Neural cell (in vitro differentiated cells): ENCODE measurements around the gene PLXNB1. TPM values are rescaled to one million over a fixed set of nuclear protein-coding genes. Genes with fewer than 3 reads are reported as not detected.

Experiments
- H2AFZ ChIP-seq: fragments of 200-600, 300-800 bp; sonication (generic), shearing (Covaris generic); 2 replicates; pipeline ENCODE4 v1.6.0; 2014; ENCODE audit warnings: low read depth, mild to moderate bottlenecking, antibody characterized with exemption, low read length, moderate library complexity
- H3F3A ChIP-seq: fragments of 200-600 bp; shearing (Covaris generic); 2 replicates; pipeline ENCODE4 v1.6.1; 2016; ENCODE audit warnings: mild to moderate bottlenecking, moderate library complexity, mixed read lengths, antibody characterized with exemption, low read length; ENCODE audit not compliant: insufficient read depth, poor library complexity, severe bottlenecking
- H3K27ac ChIP-seq: fragments of 200-600, 300-800 bp; sonication (generic), shearing (Covaris generic); 2 replicates; pipeline ENCODE4 v1.5.1; 2014; ENCODE audit warnings: mild to moderate bottlenecking, low read length, moderate library complexity
- H3K27me3 ChIP-seq: fragments of 300-800, 200-600 bp; sonication (generic), shearing (Covaris generic); 2 replicates; pipeline ENCODE4 v1.6.0; 2014; ENCODE audit warnings: mild to moderate bottlenecking, low read depth, low read length, moderate library complexity; ENCODE audit not compliant: insufficient read depth
- H3K36me3 ChIP-seq: fragments of 300-800, 200-600 bp; sonication (generic), shearing (Covaris generic); 2 replicates; pipeline ENCODE4 v1.5.1; 2014; ENCODE audit warnings: mild to moderate bottlenecking, antibody characterized with exemption, low read length, moderate library complexity; ENCODE audit not compliant: insufficient read depth
- H3K4me2 ChIP-seq: fragments of 300-800, 200-600 bp; sonication (generic), shearing (Covaris generic); 2 replicates; pipeline ENCODE4 v1.6.0; 2014; ENCODE audit warnings: mild to moderate bottlenecking, low read length
- H3K4me3 ChIP-seq: fragments of 300-800, 200-600 bp; sonication (generic), shearing (Covaris generic); 2 replicates; pipeline ENCODE4 v1.5.1; 2014; ENCODE audit warnings: mild to moderate bottlenecking, low read length, moderate library complexity
- H3K79me2 ChIP-seq: fragments of 200-600 bp; shearing (Covaris generic); replicated peaks from 2 replicates; pipeline ENCODE4 v1.6.0; 2014; ENCODE audit warnings: mild to moderate bottlenecking, low read length, moderate library complexity; ENCODE audit not compliant: insufficient read depth
- H3K9ac ChIP-seq: fragments of 300-800, 200-600 bp; sonication (generic), shearing (Covaris generic); 2 replicates; pipeline ENCODE4 v1.6.1; 2016; ENCODE audit warnings: mild to moderate bottlenecking, low read length, mixed read lengths
- H3K9me2 ChIP-seq: fragments of 200-600 bp; shearing (Covaris generic); 2 replicates; pipeline ENCODE4 v1.6.1; 2016; ENCODE audit warnings: mild to moderate bottlenecking, low read length, mixed read lengths; ENCODE audit not compliant: insufficient read depth
- H3K9me3 ChIP-seq: fragments of 200-600, 300-800 bp; sonication (generic), shearing (Covaris generic); 2 replicates; pipeline ENCODE4 v1.6.1; 2016; ENCODE audit warnings: mild to moderate bottlenecking, mixed run types, low read length, moderate library complexity, mixed read lengths
- H4K20me1 ChIP-seq: fragments of 200-600 bp; shearing (Covaris generic); 2 replicates; pipeline ENCODE4 v1.6.1; 2016; ENCODE audit warnings: mild to moderate bottlenecking, mixed run types; ENCODE audit not compliant: insufficient read depth
- CTCF ChIP-seq: fragments of 450-650 bp; IDR thresholded peaks from 2 replicates; pipeline ENCODE4 v1.5.1; 2014; ENCODE audit warnings: antibody characterized with exemption, mild to moderate bottlenecking, moderate library complexity; ENCODE audit not compliant: poor library complexity, severe bottlenecking
- EP300 ChIP-seq: fragments of 450-650 bp; conservative IDR thresholded peaks from 2 replicates; pipeline ENCODE4 v1.6.1; 2014; ENCODE audit warnings: antibody characterized with exemption, mild to moderate bottlenecking, moderate library complexity; ENCODE audit not compliant: poor library complexity, severe bottlenecking
- EZH2 ChIP-seq: fragments of 200-600, 300-800 bp; shearing (Covaris generic), sonication (generic); IDR thresholded peaks from 2 replicates; pipeline ENCODE4 v1.6.1; 2014; ENCODE audit warnings: antibody characterized with exemption, low read length, borderline replicate concordance, mild to moderate bottlenecking; ENCODE audit not compliant: insufficient read depth, poor library complexity, severe bottlenecking
- MXI1 ChIP-seq: fragments of 450-650 bp; conservative IDR thresholded peaks from 2 replicates; pipeline ENCODE4 v1.6.1; 2014; ENCODE audit warnings: antibody characterized with exemption, mild to moderate bottlenecking; ENCODE audit not compliant: poor library complexity, severe bottlenecking
- POLR2AphosphoS5 ChIP-seq: IDR thresholded peaks from 2 replicates; pipeline ENCODE4 v1.6.1; 2012
- RAD21 ChIP-seq: fragments of 450-650 bp; conservative IDR thresholded peaks from 2 replicates; pipeline ENCODE4 v1.6.1; 2014; ENCODE audit warnings: antibody characterized with exemption, mild to moderate bottlenecking, moderate library complexity
- REST ChIP-seq: IDR thresholded peaks from 2 replicates; pipeline ENCODE4 v1.6.1; 2012; ENCODE audit warnings: borderline replicate concordance
- SMC3 ChIP-seq: fragments of 450-650 bp; conservative IDR thresholded peaks from 2 replicates; pipeline ENCODE4 v1.6.1; 2014; ENCODE audit warnings: antibody characterized with exemption, mild to moderate bottlenecking, moderate library complexity; ENCODE audit not compliant: poor library complexity
- TAF1 ChIP-seq: IDR thresholded peaks from 2 replicates; pipeline ENCODE4 v1.6.1; 2012; ENCODE audit warnings: low read depth
- polyA plus RNA-seq: library from polyadenylated mRNA; depleted of rRNA; stranded (reverse); fragments of >200 nt; gene quantifications from 2 replicates; pipeline ENCODE4 v1.2.3, GENCODE V29; 2014

Gene PLXNB1
- polyA plus RNA-seq, 1 donor from 2014 or later, result 134 TPM

- TF ChIP-seq SMC3 (no peak), MXI1 (no peak), REST (no peak), EZH2 (no peak), CTCF (no peak), TAF1 (no peak), RAD21 (no peak), POLR2AphosphoS5 (no peak), EP300 (no peak)
- Histone ChIP-seq H3K36me3 (no peaks in the 10 kb centered on the region), H3K27ac (no peak overlapping the region), H2AFZ (no peak overlapping the region), H3K9me2 (no peaks in the 10 kb centered on the region), H3K4me2 (no peak overlapping the region), H3K9me3 (no peaks in the 10 kb centered on the region), H4K20me1 (no peaks in the 10 kb centered on the region), H3K27me3 (no peaks in the 10 kb centered on the region), H3K9ac (no peak overlapping the region), H3K79me2 (peaks cover 43% of the 10 kb centered on the region), H3K4me3 (peak overlapping the region; percentile 89), H3F3A (no peaks in the 10 kb centered on the region)
Measured at GRCh38 chr3:48430708-48431101, 819 bp upstream of the PLXNB1 start.

GRCh38 chr3:48429317-48429959 lies 448 bp downstream of the PLXNB1 start:
- Histone ChIP-seq H3K27ac (peak overlapping the region; percentile 81), H3K79me2 (peaks cover 55% of the 10 kb centered on the region), H2AFZ (peak overlapping the region; percentile 65), H3K9me2 (no peaks in the 10 kb centered on the region), H3K9ac (peak overlapping the region; percentile 87), H3K4me2 (peak overlapping the region; percentile 58), H4K20me1 (no peaks in the 10 kb centered on the region), H3K36me3 (no peaks in the 10 kb centered on the region), H3K9me3 (no peaks in the 10 kb centered on the region), H3K4me3 (peak overlapping the region; percentile 89), H3F3A (no peaks in the 10 kb centered on the region), H3K27me3 (no peaks in the 10 kb centered on the region)
- no peak for TF ChIP-seq TAF1
- peak; percentile 6 for TF ChIP-seq SMC3
- TF ChIP-seq CTCF, result peak; percentile 11
- TF ChIP-seq MXI1, result peak; percentile 66
- TF ChIP-seq REST, result no peak
